ENCODE measurements around the gene C17orf107. TPM values are rescaled to one million over a fixed set of nuclear protein-coding genes. Genes with fewer than 3 reads are reported as not detected.
"Not testable (repeated sequence)": the region's sequence is repeated elsewhere in the genome, so short reads cannot be mapped to it uniquely, and the experiment has no call there.

C17orf107 gene
- total and polyA plus RNA-seq, 5 donors from 2014 or later, result 1.1 to 45.6 (median 1.3) TPM

GRCh38 chr17:4856937-4857314 is 42.4 kb upstream of the C17orf107 start:
- peaks cover 0 to 5% (median 3%) of the 10 kb centered on the region in 7 donors for H3K9me3 Mint-ChIP-seq
- H3K27me3 Mint-ChIP-seq, result peaks cover 4% of the 10 kb centered on the region
- H3K36me3 ChIP-seq (ENCODE audit: control insufficient read depth, insufficient read depth, low read length), result peaks cover 32% of the 10 kb centered on the region
- H3K27me3 ChIP-seq (ENCODE audit: control insufficient read depth, insufficient read depth, low read length), result no peaks in the 10 kb centered on the region
- H3K4me1 Mint-ChIP-seq, result peaks cover 12 to 54% (median 26%) of the 10 kb centered on the region in 4 donors
- no peaks in the 10 kb centered on the region for H3K4me1 ChIP-seq (ENCODE audit: control insufficient read depth, insufficient read depth, low read length, poor library complexity, severe bottlenecking)
- H3K27ac Mint-ChIP-seq, result peak overlapping the region in 2 of 3 donors; percentile 32 to 64
- no peaks in the 10 kb centered on the region for H3K9me3 ChIP-seq (ENCODE audit: control insufficient read depth in 2 of 2, low read length in 2 of 2)
- H3K4me3 Mint-ChIP-seq, result peak overlapping the region in 1 of 4 donors; percentile 40
- H3K4me3 ChIP-seq (ENCODE audit: low read depth, low read length), result no peak overlapping the region
- no peak for ATAC-seq (ENCODE audit: low read depth in 2 of 2)
- DNase-seq, result no peak
- peaks cover 32% of the 10 kb centered on the region for H3K36me3 Mint-ChIP-seq
- H3K27ac ChIP-seq (ENCODE audit: insufficient read depth, low read length, poor library complexity, severe bottlenecking), result no peak overlapping the region

- H3K27ac Mint-ChIP-seq, result peak overlapping the region in 1 of 3 donors; percentile 32
- H3K4me3 ChIP-seq (ENCODE audit: low read depth, low read length); H3K4me1 ChIP-seq (ENCODE audit: control insufficient read depth, insufficient read depth, low read length, poor library complexity, severe bottlenecking); H3K4me3 Mint-ChIP-seq; ATAC-seq (ENCODE audit: low read depth in 2 of 2); H3K9me3 Mint-ChIP-seq; DNase-seq; H3K27me3 ChIP-seq (ENCODE audit: control insufficient read depth, insufficient read depth, low read length); H3K9me3 ChIP-seq (ENCODE audit: control insufficient read depth in 2 of 2, low read length in 2 of 2); H3K27me3 Mint-ChIP-seq; H3K27ac ChIP-seq (ENCODE audit: insufficient read depth, low read length, poor library complexity, severe bottlenecking): not testable (repeated sequence)
- peaks cover 29% of the 10 kb centered on the region for H3K36me3 Mint-ChIP-seq
- peaks cover 32% of the 10 kb centered on the region for H3K36me3 ChIP-seq (ENCODE audit: control insufficient read depth, insufficient read depth, low read length)
- peaks cover 9 to 51% (median 22%) of the 10 kb centered on the region in 4 donors for H3K4me1 Mint-ChIP-seq
Measured at GRCh38 chr17:4857347-4857746, 42.0 kb upstream of the C17orf107 start.

- peaks cover 0 to 2% (median 0%) of the 10 kb centered on the region in 7 donors for H3K9me3 Mint-ChIP-seq
Measured at GRCh38 chr17:4858068-4858881, 41.1 kb upstream of the C17orf107 start.

GRCh38 chr17:4858882-4859260 is 40.5 kb upstream of the C17orf107 start:
- no peak for ATAC-seq (ENCODE audit: low read depth in 2 of 2)
- no peaks in the 10 kb centered on the region for H3K27me3 Mint-ChIP-seq
- Histone ChIP-seq H3K4me1 (ENCODE audit: control insufficient read depth, insufficient read depth, low read length, poor library complexity, severe bottlenecking) (no peaks in the 10 kb centered on the region), H3K9me3 (ENCODE audit: control insufficient read depth in 2 of 2, low read length in 2 of 2) (no peaks in the 10 kb centered on the region), H3K36me3 (ENCODE audit: control insufficient read depth, insufficient read depth, low read length) (peaks cover 28% of the 10 kb centered on the region), H3K27ac (ENCODE audit: insufficient read depth, low read length, poor library complexity, severe bottlenecking) (no peak overlapping the region), H3K4me3 (ENCODE audit: low read depth, low read length) (no peak overlapping the region), H3K27me3 (ENCODE audit: control insufficient read depth, insufficient read depth, low read length) (no peaks in the 10 kb centered on the region)
- peaks cover 13 to 51% (median 19%) of the 10 kb centered on the region in 4 donors for H3K4me1 Mint-ChIP-seq
- H3K36me3 Mint-ChIP-seq, result peaks cover 28% of the 10 kb centered on the region
- H3K9me3 Mint-ChIP-seq, result peaks cover 0 to 2% (median 0%) of the 10 kb centered on the region in 7 donors
- H3K27ac Mint-ChIP-seq, result no peak overlapping the region
- DNase-seq, result no peak
- no peak overlapping the region for H3K4me3 Mint-ChIP-seq

More at GRCh38 chr17:4858068-4858881, 41.1 kb upstream of the C17orf107 start:
- Histone ChIP-seq H3K27ac (ENCODE audit: insufficient read depth, low read length, poor library complexity, severe bottlenecking) (no peak overlapping the region), H3K4me1 (ENCODE audit: control insufficient read depth, insufficient read depth, low read length, poor library complexity, severe bottlenecking) (no peaks in the 10 kb centered on the region), H3K27me3 (ENCODE audit: control insufficient read depth, insufficient read depth, low read length) (no peaks in the 10 kb centered on the region), H3K36me3 (ENCODE audit: control insufficient read depth, insufficient read depth, low read length) (peaks cover 32% of the 10 kb centered on the region), H3K9me3 (ENCODE audit: control insufficient read depth in 2 of 2, low read length in 2 of 2) (no peaks in the 10 kb centered on the region), H3K4me3 (ENCODE audit: low read depth, low read length) (no peak overlapping the region)
- Mint-ChIP-seq H3K27ac (no peak overlapping the region), H3K4me1 (peaks cover 11 to 51% (median 21%) of the 10 kb centered on the region in 4 donors), H3K27me3 (no peaks in the 10 kb centered on the region), H3K36me3 (peaks cover 28% of the 10 kb centered on the region), H3K4me3 (peak overlapping the region in 1 of 4 donors; percentile 43)
- ATAC-seq (ENCODE audit: low read depth in 2 of 2) (no peak), DNase-seq (no peak)

GRCh38 chr17:4859816-4860625 is 39.3 kb upstream of the C17orf107 start:
- Histone ChIP-seq H3K4me1 (ENCODE audit: control insufficient read depth, insufficient read depth, low read length, poor library complexity, severe bottlenecking) (no peaks in the 10 kb centered on the region), H3K27ac (ENCODE audit: insufficient read depth, low read length, poor library complexity, severe bottlenecking) (no peak overlapping the region), H3K4me3 (ENCODE audit: low read depth, low read length) (no peak overlapping the region), H3K27me3 (ENCODE audit: control insufficient read depth, insufficient read depth, low read length) (no peaks in the 10 kb centered on the region), H3K36me3 (ENCODE audit: control insufficient read depth, insufficient read depth, low read length) (peaks cover 25% of the 10 kb centered on the region), H3K9me3 (ENCODE audit: control insufficient read depth in 2 of 2, low read length in 2 of 2) (no peaks in the 10 kb centered on the region)
- Mint-ChIP-seq H3K27ac (peak overlapping the region in 1 of 3 donors; percentile 87), H3K4me1 (peaks cover 10 to 40% (median 17%) of the 10 kb centered on the region in 4 donors), H3K36me3 (peaks cover 19% of the 10 kb centered on the region), H3K4me3 (no peak overlapping the region), H3K27me3 (no peaks in the 10 kb centered on the region), H3K9me3 (peaks cover 0 to 2% (median 0%) of the 10 kb centered on the region in 7 donors)
- ATAC-seq (ENCODE audit: low read depth in 2 of 2) (no peak), DNase-seq (no peak)

GRCh38 chr17:4860651-4861050 is 38.7 kb upstream of the C17orf107 start:
- Mint-ChIP-seq H3K9me3 (peaks cover 0 to 2% (median 0%) of the 10 kb centered on the region in 7 donors), H3K4me1 (peaks cover 10 to 39% (median 17%) of the 10 kb centered on the region in 4 donors), H3K36me3 (peaks cover 19% of the 10 kb centered on the region), H3K4me3 (no peak overlapping the region), H3K27ac (no peak overlapping the region), H3K27me3 (no peaks in the 10 kb centered on the region)
- no peaks in the 10 kb centered on the region for H3K4me1 ChIP-seq (ENCODE audit: control insufficient read depth, insufficient read depth, low read length, poor library complexity, severe bottlenecking)
- no peak overlapping the region for H3K4me3 ChIP-seq (ENCODE audit: low read depth, low read length)
- H3K27ac ChIP-seq (ENCODE audit: insufficient read depth, low read length, poor library complexity, severe bottlenecking), result no peak overlapping the region
- H3K9me3 ChIP-seq (ENCODE audit: control insufficient read depth in 2 of 2, low read length in 2 of 2), result no peaks in the 10 kb centered on the region
- ATAC-seq (ENCODE audit: low read depth in 2 of 2) (no peak), DNase-seq (no peak)
- H3K27me3 ChIP-seq (ENCODE audit: control insufficient read depth, insufficient read depth, low read length), result no peaks in the 10 kb centered on the region
- H3K36me3 ChIP-seq (ENCODE audit: control insufficient read depth, insufficient read depth, low read length), result peaks cover 25% of the 10 kb centered on the region

- Histone ChIP-seq H3K36me3 (ENCODE audit: control insufficient read depth, insufficient read depth, low read length) (peaks cover 24% of the 10 kb centered on the region), H3K27me3 (ENCODE audit: control insufficient read depth, insufficient read depth, low read length) (no peaks in the 10 kb centered on the region), H3K4me3 (ENCODE audit: low read depth, low read length) (no peak overlapping the region), H3K4me1 (ENCODE audit: control insufficient read depth, insufficient read depth, low read length, poor library complexity, severe bottlenecking) (no peaks in the 10 kb centered on the region), H3K9me3 (ENCODE audit: control insufficient read depth in 2 of 2, low read length in 2 of 2) (no peaks in the 10 kb centered on the region), H3K27ac (ENCODE audit: insufficient read depth, low read length, poor library complexity, severe bottlenecking) (no peak overlapping the region)
- Mint-ChIP-seq H3K9me3 (peaks cover 0 to 2% (median 0%) of the 10 kb centered on the region in 7 donors), H3K27ac (no peak overlapping the region), H3K4me1 (peaks cover 10 to 40% (median 16%) of the 10 kb centered on the region in 4 donors), H3K36me3 (peaks cover 17% of the 10 kb centered on the region), H3K27me3 (no peaks in the 10 kb centered on the region), H3K4me3 (no peak overlapping the region)
- ATAC-seq (ENCODE audit: low read depth in 2 of 2), result no peak
- no peak for DNase-seq
Measured at GRCh38 chr17:4861052-4861451, 38.3 kb upstream of the C17orf107 start.
